ENCODE data around the gene SRGN.

SRGN gene

DNA sequence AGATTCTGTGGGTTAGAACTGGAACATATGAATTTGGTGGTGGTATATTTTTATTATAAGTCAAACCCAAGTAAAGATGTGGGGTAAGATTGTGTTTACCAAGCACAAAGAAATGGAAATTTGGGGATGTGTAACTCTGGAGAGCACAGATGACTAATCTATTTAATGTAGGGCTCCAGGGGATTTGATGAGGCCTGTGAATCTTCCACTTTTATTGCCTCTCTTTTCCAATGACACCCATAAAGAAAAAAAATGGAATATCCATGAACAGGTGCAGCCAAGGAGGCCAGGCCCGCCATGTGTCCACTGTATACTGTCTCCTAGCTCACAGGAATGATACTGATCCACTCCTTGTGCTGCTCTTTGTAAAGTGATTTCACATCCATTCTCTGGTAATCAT is 2.8 kb downstream of the SRGN start:
- peak in 1 of 4 experiments; percentile 50 for DNase-seq

GRCh38 chr10:69091143-69091651 is 3.3 kb downstream of the SRGN start:
- DNase-seq, result peak in 3 of 4 experiments; percentile 30 to 51 (median 44)

DNA sequence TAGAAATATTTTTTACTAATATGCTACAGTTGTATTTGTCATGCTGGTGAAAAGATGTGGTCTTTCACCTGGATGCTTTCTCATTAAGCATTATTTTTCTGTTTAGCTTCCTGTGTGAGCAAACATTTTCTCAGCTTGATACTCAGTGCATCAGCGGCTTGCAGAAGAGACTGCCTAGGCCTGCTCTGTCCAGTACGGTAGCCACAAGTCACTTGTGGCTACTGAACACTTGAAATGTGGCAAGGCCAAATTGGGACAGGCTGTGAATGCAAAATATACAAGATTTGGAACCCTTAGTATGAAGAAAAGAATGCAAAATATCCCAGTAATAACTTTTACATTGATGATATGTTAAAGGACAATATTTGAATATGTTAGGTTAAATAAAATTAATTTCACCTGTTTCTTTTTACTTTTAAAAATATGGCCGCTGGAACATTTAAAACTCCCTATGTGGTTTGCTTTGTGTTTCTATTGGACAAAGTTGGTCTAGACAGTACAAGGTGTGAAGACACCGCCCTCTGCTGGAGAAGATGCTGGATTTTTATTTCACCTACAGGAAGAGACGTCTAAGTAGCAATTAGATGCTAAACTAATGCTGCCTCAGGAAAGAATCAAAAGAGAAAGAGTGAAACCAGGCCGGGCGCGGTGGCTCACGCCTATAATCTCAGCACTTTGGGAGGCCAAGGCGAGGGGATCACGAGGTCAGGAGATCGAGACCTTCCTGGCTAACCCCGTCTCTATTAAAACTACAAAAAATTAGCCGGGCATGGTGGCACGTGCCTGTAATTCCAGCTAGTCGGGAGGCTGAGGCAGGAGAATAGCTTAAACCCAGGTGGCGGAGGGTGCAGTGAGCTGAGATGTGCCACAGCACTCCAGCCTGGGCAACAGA is 5.3 kb downstream of the SRGN start:
- peak; percentile 86 to 91 (median 88) for DNase-seq

- peak; percentile 53 to 67 (median 64) for DNase-seq
Observed at GRCh38 chr10:69093933-69094332, 6.0 kb downstream of the SRGN start.

DNA sequence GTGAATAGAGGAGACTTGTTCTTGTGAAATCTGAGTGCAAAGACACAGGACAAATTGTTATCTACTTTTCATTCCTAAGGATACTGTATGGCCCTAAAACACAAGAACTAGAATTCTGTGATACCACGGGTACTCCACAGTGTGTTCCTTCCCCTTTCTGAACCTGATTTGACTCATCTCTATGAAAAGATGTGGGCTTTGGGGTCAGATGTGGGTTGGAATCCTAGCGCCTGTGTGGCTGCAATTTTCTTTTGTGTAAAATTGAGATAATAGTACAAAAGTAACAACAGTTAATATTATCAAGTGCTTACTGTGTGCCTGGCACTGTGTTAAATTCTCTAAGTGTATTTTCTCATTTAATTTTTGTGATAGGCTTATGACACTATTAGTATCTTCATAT is 8.1 kb downstream of the SRGN start:
- peak; percentile 59 to 77 (median 72) for DNase-seq

DNA sequence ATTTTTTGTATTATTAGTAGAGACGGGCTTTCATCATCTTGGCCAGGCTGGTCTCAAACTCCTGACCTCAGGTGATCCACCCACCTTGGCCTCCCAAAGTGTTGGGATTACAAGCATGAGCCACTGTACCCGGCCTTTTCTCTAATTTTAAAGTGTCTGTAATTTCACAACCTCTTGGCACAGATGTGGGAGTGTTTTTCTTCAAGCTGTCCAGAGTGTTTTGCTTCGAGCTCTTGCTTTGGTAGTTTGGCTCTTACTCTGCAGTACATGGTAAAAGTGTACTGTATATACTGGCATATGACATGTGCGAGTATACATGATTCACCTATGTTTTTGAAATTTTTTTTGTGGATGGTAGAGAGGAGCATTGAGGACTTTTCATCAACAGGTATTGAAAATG is 9.8 kb downstream of the SRGN start:
- DNase-seq, result peak in 1 of 4 experiments; percentile 43

DNA sequence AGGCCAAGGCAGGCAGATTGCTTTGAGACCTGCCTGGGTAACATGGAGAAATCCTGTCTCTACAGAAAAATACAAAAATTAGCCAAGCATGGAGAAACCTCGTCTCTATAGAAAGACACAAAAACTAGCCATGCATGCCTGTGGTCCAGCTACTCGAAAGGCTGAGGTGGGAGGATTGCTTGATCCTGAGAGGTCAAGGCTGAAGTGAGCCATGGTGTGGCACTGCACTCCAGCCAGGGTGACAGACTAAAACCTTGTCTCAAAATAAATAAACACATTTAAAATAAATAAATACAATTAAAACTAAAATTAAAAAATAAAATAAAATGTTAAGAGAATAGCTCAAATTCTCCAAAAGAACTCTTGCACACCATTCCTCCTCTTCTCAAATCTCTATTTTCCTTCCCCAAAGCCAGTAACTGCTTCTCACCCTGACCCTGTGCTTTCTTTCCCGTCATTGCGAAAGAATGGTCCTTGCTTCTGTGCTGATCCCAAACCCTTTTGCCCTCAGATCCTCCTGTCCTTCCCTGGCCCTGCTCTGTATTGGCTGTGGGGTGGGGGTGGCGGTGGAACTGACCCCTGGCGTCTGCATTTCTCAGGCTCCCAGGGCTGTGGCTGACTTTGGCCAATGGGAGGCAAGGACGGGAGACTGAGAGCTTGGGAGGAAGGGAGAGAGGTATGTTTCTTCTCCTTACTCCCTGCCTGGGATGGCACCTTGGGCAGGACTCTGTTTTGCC is 12.4 kb downstream of the SRGN start:
- DNase-seq, result peak in 2 of 4 experiments; percentile 14 to 25

DNA sequence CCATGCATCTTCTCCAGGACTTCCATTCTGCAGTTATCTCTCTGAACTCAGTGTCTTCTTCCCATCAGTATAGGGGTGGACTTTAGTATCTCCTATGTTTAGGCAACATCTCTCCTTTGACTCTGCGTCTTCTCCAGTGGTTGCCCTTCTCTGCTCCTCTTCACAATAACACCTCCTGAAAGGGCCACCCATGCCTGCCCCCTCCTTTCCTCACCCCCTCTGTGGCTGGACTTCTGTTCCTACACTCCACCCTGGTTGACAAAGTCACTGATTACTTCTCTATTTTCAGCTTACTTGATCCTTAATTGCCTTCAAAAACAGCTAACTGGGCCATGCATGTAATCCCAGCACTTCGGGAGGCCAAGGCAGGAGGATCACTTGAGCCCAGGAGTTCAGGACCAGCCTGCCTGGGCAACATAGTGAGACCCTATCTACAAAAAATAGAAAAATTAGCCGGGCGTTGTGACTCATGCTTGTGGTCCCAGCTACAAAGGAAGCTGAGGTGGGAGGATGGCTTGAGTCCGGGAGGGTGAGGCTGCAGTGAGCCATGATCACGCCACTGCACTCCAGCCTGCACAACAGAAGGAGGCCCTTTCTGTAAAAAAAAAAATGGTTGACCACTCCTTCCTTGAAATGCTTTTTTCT is 13.7 kb downstream of the SRGN start:
- peak; percentile 78 to 92 (median 88) for DNase-seq

- peak in 2 of 4 experiments; percentile 32 to 50 for DNase-seq
Observed at GRCh38 chr10:69102440-69102839, 14.5 kb downstream of the SRGN start.

DNA sequence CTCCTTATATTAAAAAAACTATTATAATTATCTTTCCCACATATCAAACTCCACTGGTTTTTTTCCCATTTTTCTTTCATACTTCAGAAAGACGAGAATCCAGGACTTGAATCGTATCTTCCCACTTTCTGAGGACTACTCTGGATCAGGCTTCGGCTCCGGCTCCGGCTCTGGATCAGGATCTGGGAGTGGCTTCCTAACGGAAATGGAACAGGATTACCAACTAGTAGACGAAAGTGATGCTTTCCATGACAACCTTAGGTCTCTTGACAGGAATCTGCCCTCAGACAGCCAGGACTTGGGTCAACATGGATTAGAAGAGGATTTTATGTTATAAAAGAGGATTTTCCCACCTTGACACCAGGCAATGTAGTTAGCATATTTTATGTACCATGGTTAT is 15.9 kb downstream of the SRGN start:
- no peak for DNase-seq

DNA sequence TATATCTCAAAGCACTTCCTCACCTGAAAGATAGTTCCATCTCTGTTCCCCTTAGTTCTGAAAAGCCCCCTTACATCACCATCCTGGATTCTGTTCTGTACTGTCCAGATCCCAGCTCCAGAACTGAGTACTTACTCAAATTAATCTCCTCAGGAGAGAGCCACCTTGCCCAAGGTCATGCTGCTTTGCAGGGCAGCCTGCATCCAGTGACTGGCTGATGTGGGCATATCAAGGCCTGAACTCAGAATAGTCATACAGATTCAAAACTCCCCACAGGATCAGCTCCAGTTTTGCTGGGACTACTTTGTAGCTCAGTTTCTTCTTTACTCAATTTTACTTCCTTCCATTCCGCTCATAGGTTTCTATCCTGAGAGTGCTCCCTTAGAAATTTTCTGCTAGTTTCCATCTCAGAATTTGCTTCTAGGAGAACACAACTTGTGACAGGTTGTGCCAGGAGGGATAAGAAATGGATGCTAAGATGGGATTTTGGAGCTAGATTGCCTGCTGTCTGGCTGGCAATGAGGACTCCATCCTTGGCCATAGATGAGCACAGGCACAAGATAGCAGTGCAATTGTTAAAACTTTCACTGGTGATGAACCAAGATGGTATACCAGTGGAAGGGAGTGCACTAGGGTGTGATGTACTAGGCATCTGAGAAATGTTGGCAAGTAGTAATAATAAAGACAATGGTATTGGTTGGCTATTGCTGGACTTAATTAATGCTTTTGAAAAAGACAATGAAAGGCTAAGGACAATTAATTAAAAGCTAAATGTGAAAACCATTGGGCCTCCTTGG is 17.3 kb downstream of the SRGN start:
- DNase-seq, result peak in 1 of 4 experiments; percentile 35

DNA sequence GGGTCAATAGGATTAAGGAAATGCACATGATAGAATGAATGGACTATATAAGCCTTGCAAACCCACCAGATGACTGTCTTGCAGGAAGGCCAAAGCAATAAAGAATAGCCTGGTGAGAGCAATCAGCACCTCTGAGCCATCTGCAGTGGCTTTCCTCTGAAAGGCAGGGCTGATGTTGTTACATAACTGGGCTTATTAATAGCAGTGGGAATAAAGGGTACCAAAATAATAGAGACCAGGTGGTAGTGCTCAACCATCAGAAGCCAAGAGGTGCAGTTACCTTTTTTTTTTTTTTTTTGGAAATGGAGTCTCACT is 19.2 kb downstream of the SRGN start:
- DNase-seq, result peak in 1 of 4 experiments; percentile 26

- peak in 2 of 4 experiments; percentile 17 to 32 for DNase-seq
Observed at GRCh38 chr10:69107699-69108098, 19.8 kb downstream of the SRGN start.

DNA sequence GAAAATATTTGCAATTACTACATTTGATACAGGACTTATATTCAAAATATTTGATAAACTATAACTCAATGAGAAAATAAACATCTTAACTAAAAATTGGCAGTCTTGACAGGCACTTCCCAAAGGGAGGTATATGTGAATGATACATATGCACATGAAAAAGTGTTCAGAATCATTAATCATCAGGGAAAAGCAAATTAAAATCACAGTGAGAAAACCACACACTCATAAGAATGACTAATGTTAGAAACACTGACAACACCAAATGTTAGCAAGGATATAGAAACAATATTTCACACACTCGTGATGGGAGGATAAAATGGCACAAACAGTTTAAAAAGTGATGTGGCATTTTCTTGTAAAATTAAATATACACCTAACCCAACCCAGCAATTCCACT is 32.0 kb downstream of the SRGN start:
- DNase-seq, result no peak

DNA sequence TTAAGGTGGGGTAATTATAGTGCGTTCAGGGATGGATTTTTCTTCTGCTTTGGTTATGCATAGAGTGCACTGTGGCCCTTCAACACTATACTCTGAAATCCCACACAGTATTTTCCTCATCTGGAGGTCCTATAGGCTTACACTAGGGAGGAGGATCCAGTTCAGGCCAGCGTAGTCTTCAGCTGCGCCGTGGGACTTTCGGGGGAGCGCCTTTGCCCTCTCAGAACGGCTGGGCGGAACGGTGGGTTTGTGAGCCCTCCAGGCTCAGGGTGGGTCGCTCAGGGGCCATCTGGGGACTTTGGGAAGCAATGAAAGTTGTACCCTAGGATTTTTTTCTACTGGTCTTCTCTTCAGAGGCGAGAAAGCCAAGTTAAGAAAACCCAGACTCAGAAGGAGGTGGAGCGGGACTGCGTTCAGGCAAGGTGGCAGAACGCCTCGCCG is 35.4 kb downstream of the SRGN start:
- peak in 3 of 4 experiments; percentile 76 to 82 (median 80) for DNase-seq

GRCh38 chr10:69123747-69124562 is 36.1 kb downstream of the SRGN start, which contains the start of gene VPS26A:
TSS of gene VPS26A (plus strand) at chr10:69124178. CDS start at chr10:69124278, 100 bp downstream.
- peak; percentile 99 to 100 (median 100) for DNase-seq

DNA sequence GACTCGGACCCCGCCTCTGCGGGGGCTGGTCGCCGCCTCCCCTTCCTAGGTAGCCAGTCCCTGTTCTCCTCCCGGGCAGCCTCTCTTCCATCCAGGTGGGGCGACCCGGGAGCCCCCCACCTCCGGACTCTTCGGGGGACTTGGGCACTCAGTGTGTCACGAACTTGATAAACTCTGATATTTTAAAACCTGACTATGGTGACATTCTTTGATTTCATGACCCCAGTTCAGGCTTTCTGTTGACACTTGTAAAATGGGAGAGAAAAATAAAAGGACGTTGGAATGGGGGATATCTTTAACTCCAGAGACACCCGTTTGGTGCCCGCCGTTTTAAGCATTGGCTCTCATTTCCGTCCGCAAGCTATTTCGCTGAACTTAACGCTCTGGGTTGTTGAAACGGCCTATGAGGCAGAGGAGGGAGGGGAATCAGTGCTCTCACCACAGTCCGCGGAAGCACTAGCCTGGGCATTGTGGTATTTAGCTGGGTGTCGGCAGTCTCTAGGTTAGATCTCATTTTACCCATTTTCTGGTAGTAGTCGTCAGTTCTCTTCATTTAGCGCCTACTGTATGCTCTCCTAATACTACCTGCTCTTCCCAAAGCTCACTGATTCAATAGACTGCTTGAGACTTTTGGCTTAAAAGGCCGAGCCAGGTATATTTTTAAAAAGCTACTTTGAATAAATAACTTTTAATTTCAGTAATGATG is 36.8 kb downstream of the SRGN start:
- DNase-seq, result peak; percentile 68 to 78 (median 74)

DNA sequence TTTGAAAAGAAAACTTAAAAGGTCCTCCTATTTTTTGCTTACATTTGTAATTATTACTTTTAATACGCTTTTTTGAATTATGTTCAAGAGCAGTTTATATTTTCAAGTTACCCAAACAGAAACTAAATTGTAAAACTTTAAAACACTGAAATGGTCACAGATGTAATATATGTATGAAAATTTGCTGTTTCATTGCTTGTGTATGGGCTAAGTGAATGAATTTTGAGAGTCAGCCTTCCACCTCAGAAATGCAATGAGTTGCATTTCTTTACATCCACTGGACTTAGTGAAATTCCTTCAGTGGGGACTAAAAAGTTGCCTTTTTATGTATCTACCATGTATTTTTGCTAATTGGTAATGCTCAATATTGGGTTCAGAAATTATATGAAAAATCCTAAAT is 37.7 kb downstream of the SRGN start:
- no peak for DNase-seq

GRCh38 chr10:69130251-69130650 is 42.3 kb downstream of the SRGN start:
- no peak for DNase-seq

DNA sequence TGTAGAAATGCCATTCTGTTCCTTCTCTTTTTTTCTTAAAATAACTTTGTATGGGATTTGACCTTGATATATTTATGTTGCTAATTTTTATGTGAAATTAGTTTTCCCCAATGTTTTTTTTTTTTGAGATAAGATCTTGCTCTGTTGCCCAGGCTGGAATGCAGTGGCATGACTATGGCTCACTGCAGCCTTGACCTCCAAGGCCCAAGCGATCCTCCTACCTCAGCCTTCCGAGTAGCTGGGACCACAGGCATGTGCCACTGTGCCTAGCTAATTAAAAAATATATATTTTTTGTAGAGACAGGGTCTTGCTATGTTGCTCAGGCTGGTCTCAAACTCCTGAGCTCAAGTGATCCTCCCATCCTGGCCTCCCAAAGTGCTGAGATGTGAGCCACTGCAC is 52.1 kb downstream of the SRGN start:
- no peak for DNase-seq
